Measurements from ENCODE around the gene ROR1. TPM values are rescaled to one million over a fixed set of nuclear protein-coding genes. Genes with fewer than 3 reads are reported as not detected.

Gene ROR1
- total and polyA plus RNA-seq, 7 experiments from 2014 or later = 0.07 to 0.22 (median 0.16) TPM; not detected in 4

- Histone ChIP-seq H3K4me3 (ENCODE audit: low read length) (no peak overlapping the region), H3K36me3 (ENCODE audit: control insufficient read depth in 2 of 3, insufficient read depth in 3 of 3, low read length in 3 of 3) (no peaks in the 10 kb centered on the region), H3K27ac (ENCODE audit: low read depth, low read length) (no peak overlapping the region), H3K27me3 (ENCODE audit: control insufficient read depth in 2 of 2, insufficient read depth in 2 of 2, low read length in 2 of 2) (no peaks in the 10 kb centered on the region), H3K9me3 (ENCODE audit: control insufficient read depth in 2 of 3, low read length in 3 of 3) (no peaks in the 10 kb centered on the region), H3K4me1 (ENCODE audit: control insufficient read depth in 2 of 2, insufficient read depth in 2 of 2, low read length in 2 of 2) (peaks cover 0 to 15% of the 10 kb centered on the region in 2 donors)
- no peaks in the 10 kb centered on the region for H3K27me3 Mint-ChIP-seq
- ATAC-seq (no peak), DNase-seq (no peak)
- ChIA-PET POLR2A (interaction anchor here (0.7 kb wide), 1 partner anchor 326 kb away, joined by 3 read pairs; no protein-coding TSS in a partner anchor), CTCF (no interaction called here)
- no peak overlapping the region for H3K4me3 Mint-ChIP-seq
- H3K36me3 Mint-ChIP-seq = peaks cover 0 to 9% (median 0%) of the 10 kb centered on the region in 5 donors
- H3K4me1 Mint-ChIP-seq = peaks cover 5 to 31% (median 21%) of the 10 kb centered on the region in 7 donors
- H3K27ac Mint-ChIP-seq = peak overlapping the region in 1 of 9 donors; percentile 44
- H3K9me3 Mint-ChIP-seq = peaks cover 0 to 6% (median 0%) of the 10 kb centered on the region in 11 donors
- intact Hi-C loops (cut with micrococcal nuclease) = no loop called here
Observed at GRCh38 chr1:64021066-64021465, 247.2 kb downstream of the ROR1 start.

GRCh38 chr1:64025051-64025450, 251.2 kb downstream of the ROR1 start:
- peaks cover 0 to 5% (median 0%) of the 10 kb centered on the region in 5 donors for H3K27me3 Mint-ChIP-seq

GRCh38 chr1:64029037-64029436, 255.2 kb downstream of the ROR1 start:
- POLR2A ChIA-PET = no interaction called here
- DNase-seq = no peak
- no peaks in the 10 kb centered on the region for H3K9me3 ChIP-seq (ENCODE audit: control insufficient read depth in 2 of 3, low read length in 3 of 3)
- H3K9me3 Mint-ChIP-seq = peaks cover 0 to 3% (median 0%) of the 10 kb centered on the region in 11 donors
- H3K36me3 Mint-ChIP-seq = no peaks in the 10 kb centered on the region
- H3K27ac Mint-ChIP-seq = no peak overlapping the region
- intact Hi-C loops (cut with micrococcal nuclease) = no loop called here
- no peaks in the 10 kb centered on the region for H3K36me3 ChIP-seq (ENCODE audit: control insufficient read depth in 2 of 3, insufficient read depth in 3 of 3, low read length in 3 of 3)
- CTCF ChIA-PET = no interaction called here
- no peak for ATAC-seq
- H3K4me3 ChIP-seq (ENCODE audit: low read length) = no peak overlapping the region
- H3K4me1 ChIP-seq (ENCODE audit: control insufficient read depth in 2 of 2, insufficient read depth in 2 of 2, low read length in 2 of 2) = no peaks in the 10 kb centered on the region
- no peak overlapping the region for H3K27ac ChIP-seq (ENCODE audit: low read depth, low read length)
- no peaks in the 10 kb centered on the region for H3K27me3 ChIP-seq (ENCODE audit: control insufficient read depth in 2 of 2, insufficient read depth in 2 of 2, low read length in 2 of 2)
- no peaks in the 10 kb centered on the region for H3K4me1 Mint-ChIP-seq
- no peak overlapping the region for H3K4me3 Mint-ChIP-seq
- peaks cover 0 to 19% (median 8%) of the 10 kb centered on the region in 5 donors for H3K27me3 Mint-ChIP-seq

More at GRCh38 chr1:64025051-64025450, 251.2 kb downstream of the ROR1 start:
- ChIA-PET CTCF (no interaction called here), POLR2A (no interaction called here)
- no peak overlapping the region for H3K27ac ChIP-seq (ENCODE audit: low read depth, low read length)
- H3K36me3 ChIP-seq (ENCODE audit: control insufficient read depth in 2 of 3, insufficient read depth in 3 of 3, low read length in 3 of 3) = no peaks in the 10 kb centered on the region
- peaks cover 0 to 6% (median 3%) of the 10 kb centered on the region in 7 donors for H3K4me1 Mint-ChIP-seq
- no peak for ATAC-seq
- no peaks in the 10 kb centered on the region for H3K27me3 ChIP-seq (ENCODE audit: control insufficient read depth in 2 of 2, insufficient read depth in 2 of 2, low read length in 2 of 2)
- no peak for DNase-seq
- no peak overlapping the region for H3K4me3 ChIP-seq (ENCODE audit: low read length)
- no peak overlapping the region for H3K27ac Mint-ChIP-seq
- peaks cover 0 to 5% of the 10 kb centered on the region in 2 donors for H3K4me1 ChIP-seq (ENCODE audit: control insufficient read depth in 2 of 2, insufficient read depth in 2 of 2, low read length in 2 of 2)
- H3K4me3 Mint-ChIP-seq = no peak overlapping the region
- H3K36me3 Mint-ChIP-seq = peaks cover 0 to 3% (median 0%) of the 10 kb centered on the region in 5 donors
- intact Hi-C loops (cut with micrococcal nuclease) = no loop called here
- peaks cover 0 to 4% (median 0%) of the 10 kb centered on the region in 11 donors for H3K9me3 Mint-ChIP-seq
- H3K9me3 ChIP-seq (ENCODE audit: control insufficient read depth in 2 of 3, low read length in 3 of 3) = no peaks in the 10 kb centered on the region

GRCh38 chr1:64030411-64030810, 256.6 kb downstream of the ROR1 start:
- Histone ChIP-seq H3K4me3 (ENCODE audit: low read length) (no peak overlapping the region), H3K9me3 (ENCODE audit: control insufficient read depth in 2 of 3, low read length in 3 of 3) (no peaks in the 10 kb centered on the region), H3K27ac (ENCODE audit: low read depth, low read length) (no peak overlapping the region), H3K4me1 (ENCODE audit: control insufficient read depth in 2 of 2, insufficient read depth in 2 of 2, low read length in 2 of 2) (no peaks in the 10 kb centered on the region), H3K36me3 (ENCODE audit: control insufficient read depth in 2 of 3, insufficient read depth in 3 of 3, low read length in 3 of 3) (no peaks in the 10 kb centered on the region), H3K27me3 (ENCODE audit: control insufficient read depth in 2 of 2, insufficient read depth in 2 of 2, low read length in 2 of 2) (no peaks in the 10 kb centered on the region)
- no peak overlapping the region for H3K27ac Mint-ChIP-seq
- intact Hi-C loops (cut with micrococcal nuclease) = no loop called here
- POLR2A ChIA-PET = no interaction called here
- CTCF ChIA-PET = no interaction called here
- peaks cover 0 to 3% (median 0%) of the 10 kb centered on the region in 11 donors for H3K9me3 Mint-ChIP-seq
- H3K4me3 Mint-ChIP-seq = no peak overlapping the region
- DNase-seq (no peak), ATAC-seq (no peak)
- H3K27me3 Mint-ChIP-seq = peaks cover 0 to 20% (median 12%) of the 10 kb centered on the region in 5 donors
- H3K4me1 Mint-ChIP-seq = no peaks in the 10 kb centered on the region
- no peaks in the 10 kb centered on the region for H3K36me3 Mint-ChIP-seq

GRCh38 chr1:64031236-64031635, 257.4 kb downstream of the ROR1 start:
- ChIA-PET CTCF (no interaction called here), POLR2A (no interaction called here)
- H3K4me3 Mint-ChIP-seq = no peak overlapping the region
- H3K27me3 ChIP-seq (ENCODE audit: control insufficient read depth in 2 of 2, insufficient read depth in 2 of 2, low read length in 2 of 2) = no peaks in the 10 kb centered on the region
- peaks cover 0 to 25% (median 12%) of the 10 kb centered on the region in 5 donors for H3K27me3 Mint-ChIP-seq
- H3K27ac ChIP-seq (ENCODE audit: low read depth, low read length) = no peak overlapping the region
- no peak overlapping the region for H3K4me3 ChIP-seq (ENCODE audit: low read length)
- no peaks in the 10 kb centered on the region for H3K9me3 ChIP-seq (ENCODE audit: control insufficient read depth in 2 of 3, low read length in 3 of 3)
- no peak for ATAC-seq
- H3K36me3 Mint-ChIP-seq = no peaks in the 10 kb centered on the region
- peaks cover 0 to 3% (median 0%) of the 10 kb centered on the region in 11 donors for H3K9me3 Mint-ChIP-seq
- no peak for DNase-seq
- H3K4me1 Mint-ChIP-seq = no peaks in the 10 kb centered on the region
- no peaks in the 10 kb centered on the region for H3K4me1 ChIP-seq (ENCODE audit: control insufficient read depth in 2 of 2, insufficient read depth in 2 of 2, low read length in 2 of 2)
- intact Hi-C loops (cut with micrococcal nuclease) = no loop called here
- no peak overlapping the region for H3K27ac Mint-ChIP-seq
- H3K36me3 ChIP-seq (ENCODE audit: control insufficient read depth in 2 of 3, insufficient read depth in 3 of 3, low read length in 3 of 3) = no peaks in the 10 kb centered on the region

- Mint-ChIP-seq H3K27ac (no peak overlapping the region), H3K36me3 (no peaks in the 10 kb centered on the region), H3K27me3 (peaks cover 0 to 25% (median 17%) of the 10 kb centered on the region in 5 donors), H3K9me3 (peaks cover 0 to 3% (median 0%) of the 10 kb centered on the region in 11 donors), H3K4me1 (no peaks in the 10 kb centered on the region), H3K4me3 (no peak overlapping the region)
- no peaks in the 10 kb centered on the region for H3K36me3 ChIP-seq (ENCODE audit: control insufficient read depth in 2 of 3, insufficient read depth in 3 of 3, low read length in 3 of 3)
- no peak for DNase-seq
- no peaks in the 10 kb centered on the region for H3K9me3 ChIP-seq (ENCODE audit: control insufficient read depth in 2 of 3, low read length in 3 of 3)
- no peak overlapping the region for H3K4me3 ChIP-seq (ENCODE audit: low read length)
- no peak overlapping the region for H3K27ac ChIP-seq (ENCODE audit: low read depth, low read length)
- no peaks in the 10 kb centered on the region for H3K27me3 ChIP-seq (ENCODE audit: control insufficient read depth in 2 of 2, insufficient read depth in 2 of 2, low read length in 2 of 2)
- POLR2A ChIA-PET = no interaction called here
- intact Hi-C loops (cut with micrococcal nuclease) = no loop called here
- ATAC-seq = no peak
- no peaks in the 10 kb centered on the region for H3K4me1 ChIP-seq (ENCODE audit: control insufficient read depth in 2 of 2, insufficient read depth in 2 of 2, low read length in 2 of 2)
- CTCF ChIA-PET = no interaction called here
Observed at GRCh38 chr1:64033667-64034220, 259.9 kb downstream of the ROR1 start.

GRCh38 chr1:64036549-64036948, 262.7 kb downstream of the ROR1 start:
- Mint-ChIP-seq H3K4me1 (no peaks in the 10 kb centered on the region), H3K4me3 (no peak overlapping the region), H3K9me3 (peaks cover 0 to 3% (median 0%) of the 10 kb centered on the region in 11 donors), H3K27me3 (peaks cover 2 to 19% (median 12%) of the 10 kb centered on the region in 5 donors), H3K36me3 (no peaks in the 10 kb centered on the region), H3K27ac (no peak overlapping the region)
- intact Hi-C loops (cut with micrococcal nuclease) = no loop called here
- Histone ChIP-seq H3K36me3 (ENCODE audit: control insufficient read depth in 2 of 3, insufficient read depth in 3 of 3, low read length in 3 of 3) (no peaks in the 10 kb centered on the region), H3K27me3 (ENCODE audit: control insufficient read depth in 2 of 2, insufficient read depth in 2 of 2, low read length in 2 of 2) (no peaks in the 10 kb centered on the region), H3K4me3 (ENCODE audit: low read length) (no peak overlapping the region), H3K4me1 (ENCODE audit: control insufficient read depth in 2 of 2, insufficient read depth in 2 of 2, low read length in 2 of 2) (no peaks in the 10 kb centered on the region), H3K27ac (ENCODE audit: low read depth, low read length) (no peak overlapping the region), H3K9me3 (ENCODE audit: control insufficient read depth in 2 of 3, low read length in 3 of 3) (no peaks in the 10 kb centered on the region)
- DNase-seq (no peak), ATAC-seq (no peak)
- ChIA-PET POLR2A (no interaction called here), CTCF (no interaction called here)
